Naive thymus-derived CD4-positive, alpha-beta T cell (primary cell): ENCODE results near the gene OR5H14. TPM values are rescaled to one million over a fixed set of nuclear protein-coding genes. Genes with fewer than 3 reads are reported as not detected.
"Not testable (repeated sequence)": the region's sequence is repeated elsewhere in the genome, so short reads cannot be mapped to it uniquely, and the experiment has no call there.

ENCODE experiments used
- ATAC-seq: fragments of 150-1000 bp; cut with Tn5 transposase; 2 replicates; pipeline ENCODE4 v1.10.0; 2021; ENCODE audit warnings: mild to moderate bottlenecking, moderate library complexity
- CTCF ChIA-PET: fragments of 350-600 bp; sonication (Branson Sonifier 250); formaldehyde crosslinking; loops from one replicate; lab custom pipeline; 2021; ENCODE audit warnings: antibody characterized with exemption; lab: Charles Lee
- POLR2A ChIA-PET: fragments of 350-600 bp; sonication (Branson Sonifier 250); formaldehyde crosslinking; loops from one replicate; lab custom pipeline; 2021; ENCODE audit warnings: antibody characterized with exemption, inconsistent platforms; lab: Charles Lee
- DNase-seq, 9 donors: peaks; one replicate each; pipeline versions ENCODE4 v3.0.0 to v3.0.0-alpha.2; 2020 to 2022; ENCODE audit warnings: mixed read lengths in 1 of 9
- H3K27ac ChIP-seq: one replicate; pipeline ENCODE4 v1.7.0; 2013; ENCODE audit warnings: mild to moderate bottlenecking, low read depth, low read length, moderate library complexity
- H3K27me3 ChIP-seq, 2 donors: one replicate each; pipeline ENCODE4 v1.7.0; 2013; ENCODE audit warnings: low read length in 2 of 2, mild to moderate bottlenecking in 2 of 2, moderate library complexity in 2 of 2; ENCODE audit not compliant: control insufficient read depth in 2 of 2, insufficient read depth in 2 of 2
- H3K36me3 ChIP-seq, 3 experiments: 1 replicate in 2 of 3; 2 replicates in 1 of 3; pipeline ENCODE4 v1.7.0; 2013; ENCODE audit warnings: low read length in 3 of 3, mild to moderate bottlenecking in 3 of 3, moderate library complexity in 1 of 3; ENCODE audit not compliant: insufficient read depth in 3 of 3, control insufficient read depth in 2 of 3
- H3K4me1 ChIP-seq, 2 donors: one replicate each; pipeline ENCODE4 v1.7.0; 2013; ENCODE audit warnings: low read length in 2 of 2, mild to moderate bottlenecking in 2 of 2, moderate library complexity in 1 of 2; ENCODE audit not compliant: control insufficient read depth in 2 of 2, insufficient read depth in 2 of 2
- H3K4me3 ChIP-seq: 2 replicates; pipeline ENCODE4 v1.7.0; 2013; ENCODE audit warnings: mild to moderate bottlenecking, low read length
- H3K9me3 ChIP-seq, 3 experiments: 1 replicate in 2 of 3; 2 replicates in 1 of 3; pipeline ENCODE4 v1.7.0; 2013; ENCODE audit warnings: low read length in 3 of 3; ENCODE audit not compliant: control insufficient read depth in 2 of 3
- H3K27ac Mint-ChIP-seq, 9 donors: one replicate each; pipeline ENCODE4 v1.8.0; 2020 to 2022; ENCODE audit warnings: mixed read lengths in 9 of 9, mild to moderate bottlenecking in 8 of 9, moderate library complexity in 5 of 9, inconsistent platforms in 2 of 9
- H3K27me3 Mint-ChIP-seq, 5 donors: one replicate each; pipeline ENCODE4 v1.8.0; 2021 to 2022; ENCODE audit warnings: mixed read lengths in 5 of 5, mild to moderate bottlenecking in 1 of 5
- H3K36me3 Mint-ChIP-seq, 5 donors: one replicate each; pipeline ENCODE4 v1.8.0; 2020 to 2022; ENCODE audit warnings: mixed read lengths in 5 of 5, mild to moderate bottlenecking in 3 of 5, inconsistent platforms in 1 of 5
- H3K4me1 Mint-ChIP-seq, 7 donors: one replicate each; pipeline ENCODE4 v1.8.0; 2020 to 2022; ENCODE audit warnings: mixed read lengths in 7 of 7, mild to moderate bottlenecking in 3 of 7, inconsistent platforms in 1 of 7
- H3K4me3 Mint-ChIP-seq, 10 donors: one replicate each; pipeline ENCODE4 v1.8.0; 2020 to 2022; ENCODE audit warnings: mild to moderate bottlenecking in 10 of 10, mixed read lengths in 10 of 10, moderate library complexity in 6 of 10, inconsistent platforms in 2 of 10
- H3K9me3 Mint-ChIP-seq, 11 donors: one replicate each; pipeline ENCODE4 v1.8.0; 2020 to 2022; ENCODE audit warnings: mixed read lengths in 11 of 11, mild to moderate bottlenecking in 4 of 11, inconsistent platforms in 1 of 11, moderate library complexity in 1 of 11
- intact Hi-C, 2 donors: fragments of 100-400 bp; cut with micrococcal nuclease; formaldehyde crosslinking; loops; one replicate each; pipeline ENCODE4 v1.15.1; 2023
- polyA plus RNA-seq, 2 donors: library from polyadenylated mRNA; unstranded; fragments of 300-500 nt; fragmentation: Illumina TruSeq; gene quantifications; one replicate each; pipeline ENCODE4 v1.2.3, GENCODE V29; 2021
- total RNA-seq, 6 experiments: library from RNA in 5 of 6; stranded (reverse) in 5 of 6; gene quantifications; 1 replicate in 5 of 6; 2 replicates in 1 of 6; pipeline ENCODE4 v1.2.3 and lab custom pipeline; 2021 to 2026

Gene OR5H14
- total and polyA plus RNA-seq, 7 experiments from 2014 or later: not detected

DNA sequence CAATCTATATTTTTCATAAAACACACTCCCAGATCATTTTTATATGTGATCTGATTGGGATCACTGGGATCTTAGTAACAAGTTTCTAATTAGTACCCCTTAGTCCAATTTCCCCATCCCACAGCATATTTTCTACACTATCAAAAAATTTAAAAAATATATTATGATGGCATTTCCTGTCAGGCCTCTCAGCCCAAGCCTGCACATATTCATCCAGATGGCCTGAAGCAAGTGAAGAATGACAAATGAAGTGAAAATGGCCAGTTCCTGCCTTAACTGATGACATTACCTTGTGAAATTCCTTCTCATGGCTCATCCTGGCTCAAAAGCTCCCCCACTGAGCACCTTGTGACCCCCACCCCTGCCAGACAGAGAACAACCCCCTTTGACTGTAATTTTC, 43.6 kb downstream of the OR5H14 start:
- H3K4me3 ChIP-seq, POLR2A ChIA-PET, CTCF ChIA-PET, H3K27ac Mint-ChIP-seq, H3K36me3 Mint-ChIP-seq, ATAC-seq, H3K27ac ChIP-seq, H3K4me3 Mint-ChIP-seq, H3K27me3 ChIP-seq, DNase-seq, H3K4me1 ChIP-seq, H3K4me1 Mint-ChIP-seq, intact Hi-C loops, H3K36me3 ChIP-seq, H3K9me3 Mint-ChIP-seq, H3K9me3 ChIP-seq: not testable (repeated sequence)
- peaks cover 8 to 19% (median 12%) of the 10 kb centered on the region in 5 donors for H3K27me3 Mint-ChIP-seq

GRCh38 chr3:98196293-98196692, 49.0 kb downstream of the OR5H14 start:
- ATAC-seq, CTCF ChIA-PET, H3K4me1 Mint-ChIP-seq, DNase-seq, POLR2A ChIA-PET, H3K36me3 ChIP-seq, H3K36me3 Mint-ChIP-seq, H3K27ac Mint-ChIP-seq, H3K4me3 Mint-ChIP-seq, H3K9me3 ChIP-seq, H3K4me3 ChIP-seq, H3K27me3 ChIP-seq, H3K27ac ChIP-seq, H3K9me3 Mint-ChIP-seq, H3K4me1 ChIP-seq, intact Hi-C loops: not testable (repeated sequence)
- peaks cover 8 to 14% (median 10%) of the 10 kb centered on the region in 5 donors for H3K27me3 Mint-ChIP-seq

- H3K27me3 Mint-ChIP-seq: peaks cover 0 to 5% (median 0%) of the 10 kb centered on the region in 5 donors
- DNase-seq: no peak
- no peak overlapping the region for H3K4me3 Mint-ChIP-seq
- peaks cover 0 to 6% (median 1%) of the 10 kb centered on the region in 11 donors for H3K9me3 Mint-ChIP-seq
- no peaks in the 10 kb centered on the region for H3K27me3 ChIP-seq
- H3K4me1 ChIP-seq: no peaks in the 10 kb centered on the region
- POLR2A ChIA-PET: no interaction called here
- H3K36me3 Mint-ChIP-seq: no peaks in the 10 kb centered on the region
- no peak overlapping the region for H3K4me3 ChIP-seq
- H3K9me3 ChIP-seq: no peaks in the 10 kb centered on the region
- no peaks in the 10 kb centered on the region for H3K4me1 Mint-ChIP-seq
- no peak overlapping the region for H3K27ac ChIP-seq
- H3K27ac Mint-ChIP-seq: no peak overlapping the region
- CTCF ChIA-PET: no interaction called here
- intact Hi-C loops: no loop called here
- ATAC-seq: no peak
- H3K36me3 ChIP-seq: no peaks in the 10 kb centered on the region
These were observed 51.7 kb downstream of the OR5H14 start for GRCh38 chr3:98199020-98199419.

Other genes with a start within 250 kb of the OR5H14 start
- 100 to 1,000 TPM in 1 of 5 experiments, 10 to 100 TPM in 4; 17.8 to 110 (median 28.4) TPM for gene RIOX2, start 175.0 kb upstream of the OR5H14 start, total RNA-seq
- 10 to 100 TPM; 31.4 to 34.0 TPM for gene RIOX2, start 175.0 kb upstream of the OR5H14 start, polyA plus RNA-seq
- gene GABRR3, start 112.2 kb upstream of the OR5H14 start, total RNA-seq: not detected
- gene GABRR3, start 112.2 kb upstream of the OR5H14 start, polyA plus RNA-seq: not detected
- not detected for gene OR5AC2, start 60.3 kb upstream of the OR5H14 start, total RNA-seq
- not detected for gene OR5AC2, start 60.3 kb upstream of the OR5H14 start, polyA plus RNA-seq
- not detected for gene OR5H1, start 16.8 kb upstream of the OR5H14 start, total RNA-seq
- gene OR5H1, start 16.8 kb upstream of the OR5H14 start, polyA plus RNA-seq: not detected
- gene OR5H15, start 19.2 kb downstream of the OR5H14 start, total RNA-seq: not detected
- gene OR5H15, start 19.2 kb downstream of the OR5H14 start, polyA plus RNA-seq: not detected
- gene OR5H6, start 116.8 kb downstream of the OR5H14 start, total RNA-seq: not detected
- gene OR5H6, start 116.8 kb downstream of the OR5H14 start, polyA plus RNA-seq: not detected
- gene OR5H2, start 135.0 kb downstream of the OR5H14 start, total RNA-seq: not detected
- gene OR5H2, start 135.0 kb downstream of the OR5H14 start, polyA plus RNA-seq: not detected
- gene OR5K4, start 206.4 kb downstream of the OR5H14 start, total RNA-seq: not detected
- not detected for gene OR5K4, start 206.4 kb downstream of the OR5H14 start, polyA plus RNA-seq
- not detected for gene OR5K3, start 243.2 kb downstream of the OR5H14 start, total RNA-seq
- not detected for gene OR5K3, start 243.2 kb downstream of the OR5H14 start, polyA plus RNA-seq